Measurements from ENCODE around the gene MICU1. TPM values are rescaled to one million over a fixed set of nuclear protein-coding genes. Genes with fewer than 3 reads are reported as not detected.
"Not testable (repeated sequence)": the region's sequence is repeated elsewhere in the genome, so short reads cannot be mapped to it uniquely, and the experiment has no call there.

Gene MICU1
- total RNA-seq, 1 donor from 2014 or later = 42.5 TPM

- no peak for DNase-seq
Measured at GRCh38 chr10:72503241-72503640, 122.6 kb downstream of the MICU1 start.

DNA sequence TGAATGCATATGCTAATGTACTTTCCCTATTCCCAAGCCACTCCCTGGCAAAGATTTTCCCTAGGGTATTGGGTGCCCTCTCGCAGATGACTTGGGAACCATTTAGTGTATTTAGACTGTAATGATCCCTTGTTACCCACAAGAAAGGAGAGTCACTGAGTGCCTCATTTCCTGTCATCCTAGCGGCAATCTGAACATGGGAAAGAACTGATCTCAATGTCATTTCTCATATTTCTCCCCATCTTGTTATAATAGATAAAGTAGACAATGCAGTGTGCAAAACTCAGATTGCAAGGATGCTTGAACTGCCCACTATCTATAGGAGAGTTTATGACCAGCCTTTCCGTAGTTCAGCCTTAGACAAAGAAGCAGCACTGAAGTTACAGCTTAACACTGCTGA is 123.3 kb downstream of the MICU1 start:
- no peak for DNase-seq

- DNase-seq = no peak
Measured at GRCh38 chr10:72499701-72500100, 126.2 kb downstream of the MICU1 start.

GRCh38 chr10:72490951-72491350 is 134.9 kb downstream of the MICU1 start:
- no peak for DNase-seq

GRCh38 chr10:72487521-72487920 is 138.4 kb downstream of the MICU1 start:
- DNase-seq = no peak

DNA sequence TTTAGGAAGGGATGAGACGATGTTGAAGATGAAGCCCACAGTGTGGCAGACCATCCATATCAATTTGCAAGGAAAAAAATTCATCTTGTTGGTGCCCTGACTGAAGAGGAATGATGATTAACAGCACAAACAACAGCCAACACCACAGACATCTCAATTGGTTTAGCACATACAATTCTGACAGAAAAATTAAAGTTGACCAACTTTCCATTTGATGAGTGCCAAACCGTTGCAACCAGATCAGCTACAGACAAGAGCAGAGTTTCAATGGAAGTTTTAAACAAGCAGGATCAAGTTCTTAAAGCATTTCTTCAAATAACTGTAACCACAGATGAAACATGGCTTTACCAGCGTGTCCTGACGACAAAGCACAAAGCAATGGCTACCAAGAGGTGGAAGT is 138.8 kb downstream of the MICU1 start:
- DNase-seq = no peak

DNA sequence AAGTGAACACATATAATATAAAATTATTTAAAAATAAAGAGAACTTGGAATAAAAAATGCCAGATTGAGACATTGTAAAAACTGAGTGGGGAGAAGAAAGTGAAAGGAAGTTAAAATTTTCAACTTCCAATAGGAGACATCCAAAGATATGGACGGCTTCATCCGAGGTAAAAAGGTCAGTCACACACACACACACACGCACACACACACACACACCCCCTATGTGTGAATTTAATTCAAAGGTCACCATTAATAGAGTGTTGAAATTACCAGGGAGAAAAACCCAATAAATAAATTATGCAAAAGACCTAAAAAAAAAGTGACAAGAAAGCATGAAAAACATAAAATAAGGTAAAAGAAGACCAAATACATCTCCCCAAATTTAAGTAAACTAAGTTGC is 140.2 kb downstream of the MICU1 start:
- DNase-seq = no peak

- no peak for DNase-seq
Measured at GRCh38 chr10:72484521-72484920, 141.4 kb downstream of the MICU1 start.

DNA sequence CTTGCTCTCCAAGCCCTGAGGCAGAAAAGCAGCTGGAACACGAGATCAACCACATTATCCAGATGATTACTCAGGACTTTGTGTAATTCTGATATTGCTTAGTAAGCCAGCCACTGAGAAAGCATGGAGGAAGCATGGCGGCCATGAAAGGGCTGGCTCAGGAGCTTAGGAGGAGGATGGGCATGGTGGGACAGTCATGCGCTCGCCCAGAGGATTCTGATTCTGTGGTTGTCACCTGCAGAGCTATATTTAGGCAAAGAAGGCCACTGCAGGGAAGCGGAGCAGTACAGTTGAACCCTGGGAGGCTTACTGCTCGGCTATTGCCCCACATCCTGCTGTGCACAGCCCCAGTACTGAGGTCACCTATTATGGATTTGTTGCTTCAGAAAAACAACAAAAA is 142.4 kb downstream of the MICU1 start:
- no peak for DNase-seq

GRCh38 chr10:72480861-72481260 is 145.0 kb downstream of the MICU1 start:
- DNase-seq = no peak

DNA sequence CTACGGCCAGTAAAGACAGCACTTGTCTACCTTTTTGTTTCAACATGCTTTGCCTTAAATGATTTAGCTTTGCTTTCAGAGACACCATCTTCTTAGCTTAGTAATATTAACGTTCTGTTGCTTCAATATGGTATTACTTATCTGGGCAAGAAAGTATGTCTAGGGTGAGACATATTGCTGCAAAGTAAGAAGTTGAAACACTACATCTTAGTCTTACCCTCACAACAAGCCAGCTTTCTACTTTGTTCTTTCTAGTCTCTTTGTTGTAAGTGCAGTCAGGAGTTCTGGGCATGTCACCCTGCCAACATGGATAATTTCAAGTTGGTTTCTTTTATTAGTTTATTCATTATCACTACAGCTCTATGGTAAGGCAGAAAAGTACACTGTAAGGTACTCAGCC is 148.4 kb downstream of the MICU1 start:
- no peak for DNase-seq

- DNase-seq = no peak
Measured at GRCh38 chr10:72472306-72472705, 153.6 kb downstream of the MICU1 start.

DNA sequence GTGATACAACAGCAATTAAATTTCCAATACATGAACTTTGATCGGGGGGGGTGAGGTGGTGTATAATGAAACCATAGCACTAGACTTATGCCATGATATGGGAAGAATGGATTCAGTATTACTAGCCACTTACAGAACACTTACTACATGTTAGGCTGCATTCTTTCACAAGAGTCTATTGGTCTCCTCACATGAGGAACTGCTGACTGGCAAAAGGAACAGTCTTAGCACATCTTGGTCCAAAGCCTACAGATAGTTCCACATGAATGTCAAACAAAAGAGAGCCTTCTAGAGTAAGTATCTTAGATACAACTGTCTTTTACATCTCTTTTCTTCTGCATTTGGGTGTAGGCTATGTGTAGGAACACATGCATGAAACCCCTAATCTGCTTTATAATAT is 155.2 kb downstream of the MICU1 start:
- no peak for DNase-seq

DNA sequence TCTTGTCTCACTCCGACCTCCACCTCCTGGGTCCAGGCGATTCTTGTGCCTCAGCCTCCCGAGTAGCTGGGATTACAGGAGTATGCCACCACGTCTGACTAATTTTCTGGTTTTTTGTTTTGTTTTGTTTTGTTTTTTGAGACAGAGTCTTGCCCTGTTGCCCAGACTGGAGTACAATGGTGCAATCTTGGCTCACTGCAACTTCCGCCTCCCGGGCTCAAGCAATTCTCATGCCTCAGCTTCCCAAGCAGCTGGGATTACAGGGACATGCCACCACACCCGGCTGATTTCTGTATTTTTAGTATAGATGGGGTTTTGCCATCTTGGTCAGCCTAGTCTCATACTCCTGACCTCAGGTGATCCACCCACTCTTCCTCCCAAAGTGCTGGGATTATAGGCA is 158.8 kb downstream of the MICU1 start:
- DNase-seq = not testable (repeated sequence)

GRCh38 chr10:72466018-72466417 is 159.9 kb downstream of the MICU1 start:
- no peak for DNase-seq

DNA sequence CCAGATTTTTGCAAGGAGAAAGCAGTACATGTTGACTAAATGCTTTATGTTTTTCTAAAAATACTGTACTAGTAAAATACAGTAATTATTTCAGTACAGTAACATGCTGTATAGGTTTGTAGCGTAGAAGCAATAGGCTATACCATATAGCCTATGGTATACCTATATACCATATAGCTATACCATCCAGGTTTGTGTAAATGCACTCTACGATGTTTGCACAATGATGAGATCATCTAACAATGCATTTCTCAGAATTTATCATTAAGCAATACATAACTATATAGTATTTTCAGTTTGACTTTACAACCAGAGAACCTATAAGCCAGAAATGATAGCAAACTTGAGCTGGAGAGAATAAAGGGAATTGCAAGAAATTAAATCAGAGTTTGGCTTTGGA is 161.4 kb downstream of the MICU1 start:
- DNase-seq = no peak

DNA sequence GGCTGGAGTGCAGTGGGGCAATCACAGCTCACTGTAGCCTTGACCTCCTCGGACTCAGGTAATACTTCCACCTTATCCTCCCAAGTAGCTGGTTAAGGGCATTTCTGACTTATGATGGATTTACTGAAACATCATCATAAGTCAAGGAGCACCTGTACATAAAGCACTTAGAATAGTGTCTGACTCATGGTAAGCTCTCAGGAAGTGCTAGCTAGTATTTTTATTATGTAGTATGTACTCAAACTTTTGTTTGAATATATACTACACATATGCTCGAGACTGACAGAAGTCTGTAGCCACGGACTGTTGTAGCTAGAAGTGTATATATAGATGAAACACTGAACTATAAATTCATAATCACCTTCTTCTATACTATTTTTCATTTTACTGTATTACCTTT is 163.6 kb downstream of the MICU1 start:
- no peak for DNase-seq

- DNase-seq = no peak
Measured at GRCh38 chr10:72461085-72461484, 164.8 kb downstream of the MICU1 start.

DNA sequence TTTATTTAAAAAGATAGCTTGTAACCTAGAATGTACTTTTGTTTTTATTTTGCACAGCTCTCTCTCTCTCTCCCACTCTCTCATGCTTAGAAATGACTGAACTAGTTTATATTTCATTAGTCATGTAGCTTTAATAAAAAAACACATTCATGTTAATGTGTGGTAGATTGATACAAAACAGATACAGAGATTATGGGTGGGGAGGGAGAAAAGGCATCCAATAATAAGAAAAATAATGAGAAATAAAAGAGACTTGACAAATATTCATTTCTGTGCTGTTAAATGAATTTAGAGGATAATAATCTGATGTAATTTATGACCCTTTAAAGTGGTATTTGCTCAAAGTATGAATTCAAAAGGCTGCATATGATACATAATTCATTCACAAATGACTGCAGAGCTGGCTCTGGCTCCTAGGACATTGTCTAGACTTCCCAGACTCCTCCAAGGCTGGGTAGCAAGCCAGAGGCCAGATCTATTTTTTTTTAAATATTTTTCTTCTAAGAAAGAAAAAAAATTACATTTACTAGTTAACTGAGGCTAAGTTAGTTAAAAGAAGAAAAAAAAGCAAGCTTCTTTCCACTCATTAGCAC is 165.5 kb downstream of the MICU1 start:
- DNase-seq = no peak

DNA sequence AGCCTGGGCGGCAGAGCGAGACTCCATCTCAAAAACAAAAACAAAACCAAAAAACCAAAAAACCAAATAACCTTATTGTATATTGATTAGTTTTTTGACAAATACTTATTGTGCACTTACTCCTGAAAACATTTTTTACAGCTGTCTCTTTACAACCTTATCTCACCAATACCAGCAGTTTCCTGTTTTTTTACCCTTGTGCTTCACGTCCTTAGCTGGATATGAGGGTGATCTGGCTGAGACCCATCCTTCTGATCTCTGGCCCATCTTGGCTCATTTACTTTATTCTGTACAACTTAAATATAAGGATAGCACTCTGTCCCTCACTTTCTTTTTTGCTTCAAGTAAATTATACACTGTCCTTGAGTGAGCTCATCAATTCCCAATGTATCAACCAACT is 166.6 kb downstream of the MICU1 start:
- DNase-seq = no peak

- no peak for DNase-seq
Measured at GRCh38 chr10:72455889-72456595, 169.8 kb downstream of the MICU1 start.

- no peak for DNase-seq
Measured at GRCh38 chr10:72449941-72450441, 175.9 kb downstream of the MICU1 start.

- no peak for DNase-seq
Measured at GRCh38 chr10:72445851-72446250, 180.0 kb downstream of the MICU1 start.

- not testable (repeated sequence) for DNase-seq
Measured at GRCh38 chr10:72442969-72443368, 182.9 kb downstream of the MICU1 start.
